ENCODE measurements around the gene HNRNPLL.
"Not testable (repeated sequence)": the region's sequence is repeated elsewhere in the genome, so short reads cannot be mapped to it uniquely, and the experiment has no call there.

The HNRNPLL gene

DNA sequence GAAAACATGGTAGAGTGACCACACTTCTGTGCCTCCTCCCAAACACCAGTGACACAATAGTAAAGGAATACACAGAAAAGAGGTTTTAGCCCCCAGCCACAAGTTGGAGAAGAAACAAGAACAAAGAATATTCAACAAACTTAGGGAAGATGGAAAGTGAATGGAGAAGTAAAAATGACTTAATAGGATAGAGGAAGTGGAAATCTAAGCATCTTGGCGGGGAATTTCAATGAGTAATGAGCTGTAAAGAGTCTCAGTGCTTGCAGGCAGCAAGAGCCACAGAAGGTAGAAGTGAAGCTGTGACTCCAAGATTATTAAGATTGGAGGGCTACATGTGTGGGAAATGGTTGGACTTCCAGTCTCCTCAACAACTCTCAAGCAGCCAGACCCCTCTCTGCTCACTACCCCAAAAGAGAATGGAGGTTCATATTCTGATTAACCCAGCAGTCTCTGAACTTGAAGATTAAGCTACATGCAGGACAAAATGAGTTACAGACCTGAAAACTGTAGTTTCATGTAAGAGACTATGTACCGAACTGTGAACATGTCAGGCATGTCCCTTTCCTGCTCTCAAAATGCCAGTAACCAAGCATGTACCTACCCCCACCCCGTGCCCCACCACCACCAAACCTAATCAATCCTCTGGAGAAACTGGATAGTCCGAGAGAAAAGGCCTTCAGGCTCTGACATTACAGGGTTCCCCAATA lies 16.9 kb upstream of the HNRNPLL start:
- DNase-seq: no peak

GRCh38 chr2:38617301-38617700 lies 14.6 kb upstream of the HNRNPLL start:
- no peak for DNase-seq

DNA sequence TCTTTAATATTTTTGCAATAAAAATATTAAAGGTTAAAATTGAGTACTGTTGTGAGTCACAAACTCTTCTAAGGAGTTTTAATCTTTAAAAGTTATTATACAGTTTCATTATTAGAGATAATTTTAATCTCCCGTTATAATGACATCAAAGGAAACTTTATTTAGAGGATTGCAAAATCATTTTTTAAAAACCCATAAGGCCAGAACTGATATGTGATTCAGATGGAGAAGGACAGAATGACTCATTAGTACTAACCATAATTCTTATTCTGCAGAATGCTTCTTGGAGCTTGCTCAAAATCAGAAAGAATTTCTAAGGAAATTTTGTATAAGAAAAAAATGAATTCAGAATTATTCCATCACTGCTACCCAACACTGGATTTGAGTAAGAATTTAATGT lies 12.5 kb upstream of the HNRNPLL start:
- no peak for DNase-seq

- no peak for DNase-seq
These were observed 11.1 kb upstream of the HNRNPLL start for GRCh38 chr2:38613849-38614213.

DNA sequence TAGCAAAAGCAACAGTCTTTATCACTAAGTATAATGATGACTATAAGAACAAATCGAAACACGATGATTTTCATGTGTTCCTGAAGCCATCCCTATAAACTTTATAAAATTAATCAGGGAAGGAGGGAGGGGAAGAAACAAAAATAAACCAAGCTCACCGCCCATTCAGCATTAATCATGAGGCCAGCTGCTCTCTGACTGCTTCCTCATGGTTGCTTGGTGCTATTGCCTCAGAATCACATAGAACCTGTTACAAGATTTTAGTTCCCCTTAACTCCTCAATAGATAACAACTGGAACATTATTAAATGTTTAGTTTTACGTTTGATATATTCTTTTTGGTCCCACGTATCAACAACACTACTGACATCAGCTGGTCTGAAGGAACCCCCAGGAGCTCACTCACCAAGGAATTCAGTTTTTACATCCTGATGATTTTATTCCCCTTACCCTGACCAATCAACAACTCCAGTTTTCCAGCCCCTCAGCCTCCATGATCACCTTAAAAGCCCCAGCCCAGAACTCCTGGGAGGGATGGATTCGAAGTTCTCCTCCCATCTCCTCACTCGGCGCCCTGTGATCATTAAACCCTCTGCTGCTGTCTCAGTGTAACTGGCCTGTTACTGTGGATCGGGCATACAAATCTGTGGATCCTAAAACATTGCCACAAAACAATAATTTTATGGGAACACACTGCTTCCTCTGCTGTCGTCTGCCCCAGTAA lies 10.6 kb upstream of the HNRNPLL start:
- no peak for DNase-seq

DNA sequence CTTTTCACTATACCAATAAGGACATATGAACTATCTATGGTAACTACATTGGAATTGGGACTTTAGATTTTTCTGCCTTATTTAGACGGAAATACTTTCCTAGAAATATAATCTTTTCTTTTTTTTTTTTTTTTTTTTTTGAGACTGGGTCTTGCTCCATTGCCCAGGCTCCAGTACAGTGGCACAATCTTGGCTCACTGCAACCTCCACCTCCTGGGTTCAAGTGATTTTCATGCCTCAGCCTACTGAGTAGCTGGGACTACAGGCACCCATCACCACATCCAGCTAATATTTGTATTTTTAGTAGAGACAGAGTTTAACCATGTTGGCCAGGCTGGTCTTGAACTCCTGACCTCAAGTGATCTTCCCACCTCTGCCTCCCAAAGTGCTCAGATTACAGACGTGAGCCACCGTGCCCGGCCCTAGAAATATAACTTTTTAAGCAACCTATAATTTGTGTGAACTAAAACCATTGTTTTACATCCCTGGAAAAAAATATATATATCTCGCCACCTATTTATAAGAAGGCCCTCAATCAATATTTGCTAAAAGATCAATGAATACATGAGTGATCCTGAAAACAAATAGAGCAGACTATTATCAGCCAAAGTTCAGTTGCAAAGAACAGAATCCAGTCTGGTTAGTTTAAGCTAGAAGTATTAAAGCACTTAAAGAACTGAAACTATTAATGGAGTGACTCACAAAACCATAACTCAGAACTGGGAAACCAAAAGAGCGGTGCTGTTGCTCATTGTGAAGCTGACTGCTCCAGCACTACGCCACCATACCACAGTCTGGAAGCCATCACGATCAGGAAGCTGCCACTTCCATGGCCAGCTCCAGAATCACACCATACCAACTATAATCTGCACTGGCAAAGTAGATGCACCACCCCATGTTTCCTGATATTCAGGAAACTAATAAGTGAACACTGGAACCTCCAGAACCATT lies 8.4 kb upstream of the HNRNPLL start:
- no peak for DNase-seq

DNA sequence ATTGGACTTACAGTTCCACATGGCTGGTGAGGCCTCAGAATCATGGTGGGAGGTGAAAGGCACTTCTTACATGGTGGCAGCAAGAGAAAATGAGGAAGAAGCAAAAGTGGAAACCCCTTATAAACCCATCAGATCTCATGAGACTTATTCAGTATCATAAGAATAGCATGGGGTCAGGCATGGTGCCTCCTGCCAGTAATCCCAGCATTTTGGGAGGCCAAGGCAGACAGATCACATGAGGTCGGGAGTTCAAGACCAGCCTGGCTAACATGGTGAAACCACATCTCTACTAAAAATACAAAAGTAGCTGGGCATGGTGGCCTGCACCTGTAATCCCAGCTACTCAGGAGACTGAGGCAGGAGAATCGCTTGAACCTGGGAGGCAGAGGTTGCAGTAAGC lies 6.5 kb upstream of the HNRNPLL start:
- not testable (repeated sequence) for DNase-seq

- DNase-seq: no peak
These were observed 6.0 kb upstream of the HNRNPLL start for GRCh38 chr2:38608755-38609154.

- no peak for DNase-seq
These were observed 2.6 kb upstream of the HNRNPLL start for GRCh38 chr2:38605298-38605830.

GRCh38 chr2:38603402-38604290 lies 918 bp upstream of the HNRNPLL start:
- peak; percentile 87 to 92 for DNase-seq

DNA sequence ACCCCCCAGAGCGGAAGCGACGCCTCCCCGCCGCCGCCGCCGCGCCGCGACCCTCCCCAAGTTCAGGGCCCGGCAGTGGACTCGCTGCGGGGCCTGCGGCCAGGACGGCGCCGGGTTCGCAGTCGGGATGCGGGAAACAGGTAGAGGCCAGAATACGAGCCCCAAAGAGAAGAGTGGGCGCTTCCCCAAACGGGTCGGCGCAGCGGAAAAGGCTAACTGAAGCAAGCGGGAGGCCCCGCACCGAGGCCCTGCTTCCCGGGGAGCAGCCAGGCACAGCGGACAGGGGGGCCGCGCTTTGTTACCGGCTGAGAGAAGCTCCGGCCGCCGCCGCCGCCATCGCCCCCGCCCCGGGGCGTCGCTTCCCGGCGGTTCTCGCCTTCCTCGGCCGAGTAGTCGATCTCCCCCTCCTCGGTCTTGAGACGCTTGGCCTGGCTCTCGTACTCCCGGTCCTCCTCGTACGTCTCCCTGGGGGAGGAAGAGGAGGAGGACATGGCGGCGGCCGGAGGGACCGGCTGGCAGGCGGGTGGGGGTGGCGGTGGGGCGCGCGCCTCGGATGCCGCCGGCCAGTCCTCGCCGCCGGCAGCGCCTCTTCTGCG lies 494 bp downstream of the HNRNPLL start:
- DNase-seq: peak; percentile 37 to 54

DNA sequence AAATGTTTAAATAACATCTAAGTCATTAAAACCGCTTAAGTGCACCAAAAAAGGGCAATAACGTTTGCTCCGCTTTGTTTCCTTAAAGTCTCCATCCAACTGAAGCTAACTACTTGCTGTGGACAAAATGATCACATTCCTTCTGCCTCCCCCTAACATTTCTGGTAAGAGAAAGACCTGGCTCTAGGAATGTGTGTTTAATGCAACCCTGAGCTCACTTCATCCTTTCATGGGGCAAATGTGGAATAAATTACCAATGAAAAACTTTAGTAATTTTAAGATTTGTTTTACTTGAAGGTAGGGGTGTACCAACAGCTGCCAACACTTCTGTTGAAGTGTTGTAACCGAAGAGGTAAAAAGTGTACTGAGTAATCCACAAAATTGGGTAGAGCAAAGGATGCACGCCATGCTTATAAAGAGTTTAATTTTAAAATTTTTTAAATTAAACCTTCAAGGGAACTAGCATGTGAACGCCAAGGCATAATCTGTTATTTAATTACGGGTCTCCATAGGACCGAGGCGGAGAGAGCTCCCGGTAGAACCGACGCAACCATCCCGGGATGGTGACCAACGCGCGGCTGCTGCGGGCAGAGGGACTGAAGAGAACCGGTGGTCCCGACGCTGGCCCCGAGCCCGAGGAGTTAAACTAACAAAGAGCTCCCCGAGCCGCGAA lies 1.1 kb downstream of the HNRNPLL start:
- DNase-seq: peak; percentile 37 to 54

- DNase-seq: no peak
These were observed 1.7 kb downstream of the HNRNPLL start for GRCh38 chr2:38600921-38601455.

GRCh38 chr2:38600242-38600891 lies 2.4 kb downstream of the HNRNPLL start:
- peak in 1 of 2 experiments; percentile 3 for DNase-seq

- no peak for DNase-seq
These were observed 3.0 kb downstream of the HNRNPLL start for GRCh38 chr2:38599706-38600105.

GRCh38 chr2:38598991-38599295 lies 3.8 kb downstream of the HNRNPLL start:
- no peak for DNase-seq

GRCh38 chr2:38598200-38598990 lies 4.3 kb downstream of the HNRNPLL start:
- DNase-seq: no peak

DNA sequence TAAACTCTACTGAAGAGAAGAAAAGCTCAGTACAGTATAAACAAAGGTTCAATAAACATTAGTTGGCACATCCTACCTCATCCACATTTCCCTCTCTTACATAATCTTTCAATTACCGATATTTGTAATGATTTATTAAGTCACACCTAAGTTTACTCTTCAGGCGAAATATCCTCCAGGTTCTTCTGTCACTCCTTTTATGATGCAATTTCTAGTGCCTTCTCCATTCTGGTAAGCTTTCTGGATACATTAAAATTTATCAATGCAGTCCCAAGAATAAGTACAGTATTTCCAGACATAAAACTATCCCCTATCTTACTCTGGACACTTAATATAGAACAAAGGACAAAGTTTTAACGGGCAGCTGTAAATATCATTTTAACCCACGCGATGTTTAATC lies 5.6 kb downstream of the HNRNPLL start:
- no peak for DNase-seq

DNA sequence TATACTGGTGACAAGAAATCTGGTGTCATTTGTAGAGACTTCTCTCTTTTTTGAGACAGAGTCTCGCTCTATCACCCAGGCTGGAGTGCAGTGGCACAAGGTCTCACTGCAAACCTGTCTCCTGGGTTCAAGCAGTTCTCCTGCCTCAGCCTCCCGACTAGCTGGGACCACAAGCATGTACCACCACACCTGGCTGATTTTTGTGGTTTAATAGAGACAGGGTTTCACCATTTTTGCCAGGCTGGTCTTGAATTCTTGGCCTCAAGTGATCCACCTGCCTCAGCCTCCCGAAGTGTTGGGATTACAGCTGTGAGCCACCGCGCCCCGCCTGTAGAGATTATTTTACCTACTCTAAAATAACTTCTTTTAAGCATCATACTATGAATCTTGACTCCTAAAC lies 6.5 kb downstream of the HNRNPLL start:
- DNase-seq: no peak

DNA sequence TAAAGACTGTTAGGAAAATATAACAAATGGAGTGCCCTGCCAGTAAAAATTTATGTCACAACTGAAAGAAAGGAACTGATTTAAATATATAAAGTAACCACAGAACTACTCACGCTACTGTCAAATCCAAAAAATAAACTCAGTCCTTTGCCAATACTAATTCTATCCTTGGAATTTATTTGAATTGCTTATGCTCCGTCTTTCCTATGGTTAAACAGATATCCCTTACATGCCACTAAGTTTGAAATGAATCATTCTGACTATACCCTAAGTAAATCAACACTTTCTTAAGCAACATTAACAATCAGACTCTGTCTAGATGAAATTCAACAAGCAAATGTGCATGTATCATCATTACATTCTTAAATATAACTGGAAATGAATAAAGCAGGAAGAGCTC lies 9.8 kb downstream of the HNRNPLL start:
- no peak for DNase-seq

Data from NCI-H2081 (cell line).